HepG2 (cell line): ENCODE results near the gene CGB5. TPM values are rescaled to one million over a fixed set of nuclear protein-coding genes. Genes with fewer than 3 reads are reported as not detected.
"Not testable (repeated sequence)": the region's sequence is repeated elsewhere in the genome, so short reads cannot be mapped to it uniquely, and the experiment has no call there.

Experiments used
- ATAC-seq: fragments of 200-7000 bp; cut with Tn5 transposase; 3 replicates; pipeline ENCODE4 v1.9.1; 2020; ENCODE audit warnings: mild to moderate bottlenecking, moderate library complexity
- BruUV-seq: library from RNA; stranded (reverse); fragments of 400-500 nt; replicated peaks from 2 replicates; lab custom pipeline; 2021; lab: Mats Ljungman, UMichigan
- CTCF ChIA-PET: fragments of 300-600 bp; formaldehyde crosslinking; extraction: SDS; loops from one replicate; lab custom pipeline; 2021; ENCODE audit warnings: low total read pairs, inconsistent platforms, low intra/inter-chr PET ratio; lab: Yijun Ruan, JAX
- POLR2A ChIA-PET: fragments of 350-600 bp; sonication (Branson Sonifier 250); formaldehyde crosslinking; loops from one replicate; lab custom pipeline; 2020; ENCODE audit warnings: antibody characterized with exemption, inconsistent platforms; lab: Yijun Ruan, JAX
- DNase-seq: peaks from one replicate; pipeline ENCODE4 v3.0.0-alpha.2; 2015; ENCODE audit warnings: low spot score
- FAIRE-seq: peaks from 3 replicates; lab custom pipeline; 2011; peaks lifted over from hg19 to GRCh38; lab: Jason Lieb, UNC
- H2AFZ ChIP-seq: one replicate; pipeline ENCODE4 v1.6.1; 2011; ENCODE audit warnings: low read length, inconsistent platforms
- H3K27ac ChIP-seq: fragments of 300-600 bp; 3 replicates; pipeline ENCODE4 v1.8.0; 2011; ENCODE audit warnings: mixed run types, mild to moderate bottlenecking, mixed read lengths, low read length, inconsistent platforms; ENCODE audit not compliant: insufficient read depth; ENCODE audit errors: extremely low read length
- H3K27me3 ChIP-seq, 2 experiments: fragments of 200-600 bp in 1 of 2; 2 replicates in 1 of 2; 3 replicates in 1 of 2; pipeline versions ENCODE4 v1.6.0 to v1.8.0; 2011; ENCODE audit warnings: low read length in 2 of 2, mild to moderate bottlenecking in 2 of 2, moderate library complexity in 2 of 2, inconsistent platforms in 1 of 2; ENCODE audit not compliant: insufficient read depth in 2 of 2, control insufficient read depth in 1 of 2
- H3K36me3 ChIP-seq, 2 experiments: fragments of 200-600 bp in 1 of 2; replicated peaks in 1 of 2; 2 replicates in 1 of 2; 3 replicates in 1 of 2; pipeline versions ENCODE4 v1.5.1 to v1.8.0; 2011; ENCODE audit warnings: low read length in 2 of 2, inconsistent platforms in 1 of 2; ENCODE audit not compliant: insufficient read depth in 2 of 2, control insufficient read depth in 1 of 2
- H3K4me1 ChIP-seq: 2 replicates; pipeline ENCODE4 v1.5.1; 2012; ENCODE audit warnings: low read length, inconsistent platforms; ENCODE audit not compliant: insufficient read depth
- H3K4me2 ChIP-seq: 2 replicates; pipeline ENCODE4 v1.6.0; 2011; ENCODE audit warnings: low read depth, low read length, inconsistent platforms
- H3K4me3 ChIP-seq, 3 experiments: fragments of 200-600 bp in 1 of 3; sonication (generic), shearing (Covaris generic) in 1 of 3; replicated peaks in 1 of 3; 2 replicates each; pipeline ENCODE4 v1.5.1; 2011 to 2016; ENCODE audit warnings: low read length in 3 of 3, inconsistent platforms in 2 of 3, low read depth in 2 of 3, mild to moderate bottlenecking in 2 of 3, control low read depth in 1 of 3, mixed read lengths in 1 of 3; ENCODE audit not compliant: insufficient read depth in 1 of 3
- H3K79me2 ChIP-seq: one replicate; pipeline ENCODE4 v1.6.1; 2011; ENCODE audit warnings: low read length, inconsistent platforms; ENCODE audit not compliant: insufficient read depth
- H3K9ac ChIP-seq: 2 replicates; pipeline ENCODE4 v1.6.0; 2011; ENCODE audit warnings: mild to moderate bottlenecking, low read depth, low read length, inconsistent platforms; ENCODE audit not compliant: insufficient read depth
- H3K9me3 ChIP-seq: 2 replicates; pipeline ENCODE4 v1.5.1; 2012; ENCODE audit warnings: mild to moderate bottlenecking, low read length
- H4K20me1 ChIP-seq: 2 replicates; pipeline ENCODE4 v1.6.0; 2011; ENCODE audit warnings: inconsistent platforms, mild to moderate bottlenecking, low read length, moderate library complexity; ENCODE audit not compliant: insufficient read depth
- ATF1 ChIP-seq: IDR thresholded peaks from 2 replicates; pipeline ENCODE4 v1.6.1; 2016; ENCODE audit warnings: mild to moderate bottlenecking, control low read depth
- CREB1 ChIP-seq, 2 experiments: fragments of 450-650 bp in 1 of 2; IDR thresholded peaks; 2 replicates each; pipeline ENCODE4 v1.6.1; 2016 to 2017; ENCODE audit warnings: control low read depth in 1 of 2, mild to moderate bottlenecking in 1 of 2, missing compliant biosample characterization in 1 of 2, missing genetic modification characterization in 1 of 2
- CREM ChIP-seq, 2 experiments: sonication (generic) in 1 of 2; formaldehyde crosslinking in 1 of 2; IDR thresholded peaks; 2 replicates each; pipeline versions ENCODE4 v1.4.0 to v1.6.1; 2016 to 2020; ENCODE audit warnings: antibody characterized with exemption in 1 of 2, mild to moderate bottlenecking in 1 of 2, missing genetic modification reagents in 1 of 2
- CTCF ChIP-seq: sonication (generic); formaldehyde crosslinking; IDR thresholded peaks from 2 replicates; pipeline ENCODE4 v1.5.0; 2020; ENCODE audit warnings: mild to moderate bottlenecking, missing genetic modification reagents, moderate library complexity
- KDM1A ChIP-seq: IDR thresholded peaks from 2 replicates; pipeline ENCODE4 v1.6.1; 2016; ENCODE audit warnings: missing compliant biosample characterization
- NFYC ChIP-seq: IDR thresholded peaks from 2 replicates; pipeline ENCODE4 v1.6.1; 2016; ENCODE audit warnings: missing genetic modification reagents, missing compliant biosample characterization
- STAG1 ChIP-seq: sonication (generic); formaldehyde crosslinking; IDR thresholded peaks from 2 replicates; pipeline ENCODE4 v1.4.0; 2020; ENCODE audit warnings: missing genetic modification reagents
- WGBS: methylation state at CpG from one replicate; pipeline ENCODE4 v1.1.6; 2017; ENCODE audit warnings: low lambda C conversion rate; 5-methylcytosine and 5-hydroxymethylcytosine counted together
- in situ Hi-C: cut with HindIII; loops from 2 replicates; pipeline ENCODE4 v1.10.0; 2017; ENCODE audit warnings: low pct_unique_long_range_greater_than_20kb; ENCODE audit not compliant: extremely low pct_ligation_motif_present
- intact Hi-C: fragments of 100-400 bp; cut with micrococcal nuclease; formaldehyde crosslinking; loops from one replicate; pipeline ENCODE4 v1.10.0; 2022; ENCODE audit not compliant: unreplicated experiment
- polyA plus RNA-seq, 8 experiments: library from polyadenylated mRNA; depleted of rRNA in 3 of 8; stranded (reverse) in 7 of 8; unstranded in 1 of 8; fragments of >200 nt; fragmentation: Illumina TruSeq in 4 of 8; extraction: Trizol in 4 of 8; gene quantifications; 2 replicates each; pipeline versions ENCODE4 v1.2.1 to v1.2.3, GENCODE V29; 2011 to 2016; ENCODE audit warnings: low read depth in 4 of 8, missing spikeins in 1 of 8, mixed read lengths in 1 of 8; ENCODE audit not compliant: insufficient read depth in 1 of 8
- total RNA-seq, 5 experiments: library from RNA; depleted of rRNA; stranded (reverse); fragments of >200 nt; fragmentation: Illumina TruSeq; extraction: Trizol; gene quantifications; 2 replicates each; pipeline ENCODE4 v1.2.3, GENCODE V29; 2016; ENCODE audit warnings: low read depth in 1 of 5
- TF ChIP-seq, protein P1 (sequence below): sonication (generic); formaldehyde crosslinking; IDR thresholded peaks from 2 replicates; pipeline ENCODE4 v1.5.1; 2020; ENCODE audit warnings: mild to moderate bottlenecking, missing genetic modification reagents, moderate library complexity
- TF ChIP-seq, protein P2 (sequence below): sonication (generic); formaldehyde crosslinking; IDR thresholded peaks from 2 replicates; pipeline ENCODE4 v1.4.0; 2020; ENCODE audit warnings: missing genetic modification reagents

Gene CGB5
- total and polyA plus RNA-seq, 2 of the 13 experiments (the other 11 are each of a cell fraction or from before 2014, with no cell fraction given) = not detected

- H3K79me2 ChIP-seq, H3K4me3 ChIP-seq, CTCF ChIA-PET, POLR2A ChIA-PET, DNase-seq, in situ Hi-C loops, H3K9me3 ChIP-seq, H3K4me1 ChIP-seq, H3K36me3 ChIP-seq, H2AFZ ChIP-seq, ATAC-seq, intact Hi-C loops, H4K20me1 ChIP-seq, BruUV-seq, H3K27me3 ChIP-seq, H3K4me2 ChIP-seq, H3K9ac ChIP-seq, FAIRE-seq, H3K27ac ChIP-seq: not testable (repeated sequence)
- WGBS = 45% methylated on average over 4 of the region's 8 CpGs
These were observed 13.3 kb upstream of the CGB5 start for GRCh38 chr19:49030323-49030722.

GRCh38 chr19:49031642-49032301, 11.9 kb upstream of the CGB5 start, which contains the start of gene CGB2:
Gene CGB2, plus strand, starts transcription at chr19:49031890. Its CDS starts 206 bp downstream, at chr19:49032096.
- H3K79me2 ChIP-seq; H3K4me2 ChIP-seq; H3K27ac ChIP-seq; POLR2A ChIA-PET; H2AFZ ChIP-seq; H3K9me3 ChIP-seq; H3K27me3 ChIP-seq; in situ Hi-C loops; H3K4me1 ChIP-seq; BruUV-seq; FAIRE-seq; intact Hi-C loops; CTCF ChIA-PET; H4K20me1 ChIP-seq; H3K36me3 ChIP-seq; H3K9ac ChIP-seq; H3K4me3 ChIP-seq; TF ChIP-seq CREM (CRISPR knock-in tag; IDR thresholded peaks at IDR 0.05): not testable (repeated sequence)
- DNase-seq = peak; percentile 62
- WGBS = 15% methylated on average over 23 of the region's 28 CpGs
- ATAC-seq = peak; percentile 77
- TF ChIP-seq STAG1 (CRISPR knock-in tag) (0 out of 2 replicates have a peak, but pooled peaks have one; percentile 14), CREB1 (IDR thresholded peaks at IDR 0.05) (peak; percentile 87), CREB1 (CRISPR knock-in tag; IDR thresholded peaks at IDR 0.05) (peak; percentile 64), NFYC (peak; percentile 82), CTCF (CRISPR knock-in tag) (peak; percentile 61), KDM1A (peak; percentile 18; the same call in 1 of the 2 replicates), ATF1 (CRISPR knock-in tag) (0 out of 2 replicates have a peak, but pooled peaks have one; percentile 40), CREM (IDR thresholded peaks at IDR 0.05) (peak; percentile 47; the same call in 1 of the 2 replicates)
- TF ChIP-seq, protein P1, sequence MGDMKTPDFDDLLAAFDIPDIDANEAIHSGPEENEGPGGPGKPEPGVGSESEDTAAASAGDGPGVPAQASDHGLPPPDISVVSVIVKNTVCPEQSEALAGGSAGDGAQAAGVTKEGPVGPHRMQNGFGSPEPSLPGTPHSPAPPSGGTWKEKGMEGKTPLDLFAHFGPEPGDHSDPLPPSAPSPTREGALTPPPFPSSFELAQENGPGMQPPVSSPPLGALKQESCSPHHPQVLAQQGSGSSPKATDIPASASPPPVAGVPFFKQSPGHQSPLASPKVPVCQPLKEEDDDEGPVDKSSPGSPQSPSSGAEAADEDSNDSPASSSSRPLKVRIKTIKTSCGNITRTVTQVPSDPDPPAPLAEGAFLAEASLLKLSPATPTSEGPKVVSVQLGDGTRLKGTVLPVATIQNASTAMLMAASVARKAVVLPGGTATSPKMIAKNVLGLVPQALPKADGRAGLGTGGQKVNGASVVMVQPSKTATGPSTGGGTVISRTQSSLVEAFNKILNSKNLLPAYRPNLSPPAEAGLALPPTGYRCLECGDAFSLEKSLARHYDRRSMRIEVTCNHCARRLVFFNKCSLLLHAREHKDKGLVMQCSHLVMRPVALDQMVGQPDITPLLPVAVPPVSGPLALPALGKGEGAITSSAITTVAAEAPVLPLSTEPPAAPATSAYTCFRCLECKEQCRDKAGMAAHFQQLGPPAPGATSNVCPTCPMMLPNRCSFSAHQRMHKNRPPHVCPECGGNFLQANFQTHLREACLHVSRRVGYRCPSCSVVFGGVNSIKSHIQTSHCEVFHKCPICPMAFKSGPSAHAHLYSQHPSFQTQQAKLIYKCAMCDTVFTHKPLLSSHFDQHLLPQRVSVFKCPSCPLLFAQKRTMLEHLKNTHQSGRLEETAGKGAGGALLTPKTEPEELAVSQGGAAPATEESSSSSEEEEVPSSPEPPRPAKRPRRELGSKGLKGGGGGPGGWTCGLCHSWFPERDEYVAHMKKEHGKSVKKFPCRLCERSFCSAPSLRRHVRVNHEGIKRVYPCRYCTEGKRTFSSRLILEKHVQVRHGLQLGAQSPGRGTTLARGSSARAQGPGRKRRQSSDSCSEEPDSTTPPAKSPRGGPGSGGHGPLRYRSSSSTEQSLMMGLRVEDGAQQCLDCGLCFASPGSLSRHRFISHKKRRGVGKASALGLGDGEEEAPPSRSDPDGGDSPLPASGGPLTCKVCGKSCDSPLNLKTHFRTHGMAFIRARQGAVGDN (CRISPR knock-in tag) = 0 out of 2 replicates have a peak, but pooled peaks have one; percentile 14
- TF ChIP-seq, protein P2, sequence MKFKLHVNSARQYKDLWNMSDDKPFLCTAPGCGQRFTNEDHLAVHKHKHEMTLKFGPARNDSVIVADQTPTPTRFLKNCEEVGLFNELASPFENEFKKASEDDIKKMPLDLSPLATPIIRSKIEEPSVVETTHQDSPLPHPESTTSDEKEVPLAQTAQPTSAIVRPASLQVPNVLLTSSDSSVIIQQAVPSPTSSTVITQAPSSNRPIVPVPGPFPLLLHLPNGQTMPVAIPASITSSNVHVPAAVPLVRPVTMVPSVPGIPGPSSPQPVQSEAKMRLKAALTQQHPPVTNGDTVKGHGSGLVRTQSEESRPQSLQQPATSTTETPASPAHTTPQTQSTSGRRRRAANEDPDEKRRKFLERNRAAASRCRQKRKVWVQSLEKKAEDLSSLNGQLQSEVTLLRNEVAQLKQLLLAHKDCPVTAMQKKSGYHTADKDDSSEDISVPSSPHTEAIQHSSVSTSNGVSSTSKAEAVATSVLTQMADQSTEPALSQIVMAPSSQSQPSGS (CRISPR knock-in tag) = peak; percentile 31; the same call in 1 of the 2 replicates
